Gastrocnemius medialis (tissue), 4 donors: ENCODE data around the gene ZC3H12C. TPM values are rescaled to one million over a fixed set of nuclear protein-coding genes. Genes with fewer than 3 reads are reported as not detected.
A peak's percentile ranks its signal among the peaks of the same experiment; 100 is the strongest.

Source experiments
- ATAC-seq, 2 donors: fragments of 150-250 bp; one replicate each; pipeline ENCODE4 v1.9.1; 2016
- DNase-seq, 2 donors: peaks; one replicate each; pipeline ENCODE4 v3.0.0-alpha.2; 2019
- H3K27ac ChIP-seq, 4 donors: fragments of 200-600 bp; sonication (generic); 1 replicate in 1 of 4; 2 replicates in 3 of 4; pipeline ENCODE4 v1.5.1; 2016 to 2018; ENCODE audit warnings: mild to moderate bottlenecking in 2 of 4, moderate library complexity in 1 of 4
- H3K27me3 ChIP-seq, 3 donors: fragments of 200-600 bp; sonication (generic) in 2 of 3; 1 replicate in 1 of 3; 2 replicates in 2 of 3; pipeline versions ENCODE4 v1.5.1 to v1.6.0; 2016 to 2019; ENCODE audit warnings: mild to moderate bottlenecking in 1 of 3, moderate library complexity in 1 of 3
- H3K36me3 ChIP-seq, 2 donors: fragments of 200-600 bp; sonication (generic) in 1 of 2; one replicate each; pipeline ENCODE4 v1.5.1; 2017 to 2018
- H3K4me1 ChIP-seq, 2 donors: fragments of 200-600 bp; sonication (generic) in 1 of 2; one replicate each; pipeline ENCODE4 v1.5.1; 2016 to 2017; ENCODE audit warnings: mild to moderate bottlenecking in 2 of 2
- H3K4me3 ChIP-seq, 4 donors: fragments of 200-600 bp; sonication (generic) in 3 of 4; 1 replicate in 1 of 4; 2 replicates in 3 of 4; pipeline ENCODE4 v1.5.1; 2016 to 2019; ENCODE audit warnings: mild to moderate bottlenecking in 2 of 4
- H3K9me3 ChIP-seq, 3 donors: fragments of 200-600 bp; sonication (generic) in 2 of 3; 1 replicate in 1 of 3; 2 replicates in 2 of 3; pipeline ENCODE4 v1.5.1; 2016 to 2019
- CTCF ChIP-seq, 5 experiments: fragments of 450-650 bp in 3 of 5; fragments of 200-600 bp in 2 of 5; sonication (generic) in 2 of 5; IDR thresholded peaks in 4 of 5; conservative IDR thresholded peaks in 1 of 5; 1 replicate in 4 of 5; 2 replicates in 1 of 5; pipeline ENCODE4 v1.5.1; 2016 to 2019; ENCODE audit warnings: antibody characterized with exemption in 5 of 5, mild to moderate bottlenecking in 3 of 5, moderate library complexity in 3 of 5
- POLR2A ChIP-seq, 2 donors: fragments of 450-650 bp; IDR thresholded peaks; one replicate each; pipeline ENCODE4 v1.6.1; 2017; ENCODE audit warnings: antibody characterized with exemption in 2 of 2, mild to moderate bottlenecking in 2 of 2, moderate library complexity in 2 of 2
- in situ Hi-C, 4 donors: fragments of 200-750 bp; cut with MboI; loops; one replicate each; pipeline versions ENCODE4 v1.15.0 to v1.8.0; 2017; ENCODE audit warnings: low sequenced_read_pairs in 4 of 4
- intact Hi-C: fragments of 100-400 bp; cut with DNase I; formaldehyde crosslinking; loops from one replicate; pipeline ENCODE4 v1.15.1; 2023; ENCODE audit warnings: low total_unique reads
- total RNA-seq, 4 donors: library from RNA; depleted of rRNA; stranded (reverse); fragments of >200 nt; gene quantifications; one replicate each; pipeline versions ENCODE4 v1.1.0 to v1.2.3, GENCODE V29; 2016

ZC3H12C gene
- total RNA-seq, 4 donors from 2014 or later = 20.9 to 41.1 (median 30.9) TPM

- ATAC-seq = no peak
- H3K27me3 ChIP-seq = no peaks in the 10 kb centered on the region
- H3K4me1 ChIP-seq = peaks cover 0 to 15% of the 10 kb centered on the region in 2 donors
- peaks cover 0 to 6% of the 10 kb centered on the region in 2 donors for H3K36me3 ChIP-seq
- no peaks in the 10 kb centered on the region for H3K9me3 ChIP-seq
- no peak for DNase-seq
- no peak overlapping the region for H3K4me3 ChIP-seq
- intact Hi-C loops = no loop called here
- TF ChIP-seq CTCF (IDR thresholded peaks at IDR 0.05 in 4 of 5, conservative IDR thresholded peaks at IDR 0.05 in 1 of 5) (no peak), POLR2A (IDR thresholded peaks at IDR 0.05) (no peak)
- in situ Hi-C loops = no loop called here
- no peak overlapping the region for H3K27ac ChIP-seq
Observed at GRCh38 chr11:110112457-110112856, 19.3 kb downstream of the ZC3H12C start.

GRCh38 chr11:110113505-110113904 is 20.3 kb downstream of the ZC3H12C start:
- no peaks in the 10 kb centered on the region for H3K27me3 ChIP-seq
- intact Hi-C loops = no loop called here
- no peak for TF ChIP-seq CTCF (IDR thresholded peaks at IDR 0.05 in 4 of 5, conservative IDR thresholded peaks at IDR 0.05 in 1 of 5)
- TF ChIP-seq POLR2A (IDR thresholded peaks at IDR 0.05) = no peak
- in situ Hi-C loops = no loop called here
- peaks cover 0 to 6% of the 10 kb centered on the region in 2 donors for H3K36me3 ChIP-seq
- no peak overlapping the region for H3K4me3 ChIP-seq
- ATAC-seq = no peak
- H3K9me3 ChIP-seq = no peaks in the 10 kb centered on the region
- H3K27ac ChIP-seq = no peak overlapping the region
- DNase-seq = no peak
- H3K4me1 ChIP-seq = peaks cover 0 to 15% of the 10 kb centered on the region in 2 donors

DNA sequence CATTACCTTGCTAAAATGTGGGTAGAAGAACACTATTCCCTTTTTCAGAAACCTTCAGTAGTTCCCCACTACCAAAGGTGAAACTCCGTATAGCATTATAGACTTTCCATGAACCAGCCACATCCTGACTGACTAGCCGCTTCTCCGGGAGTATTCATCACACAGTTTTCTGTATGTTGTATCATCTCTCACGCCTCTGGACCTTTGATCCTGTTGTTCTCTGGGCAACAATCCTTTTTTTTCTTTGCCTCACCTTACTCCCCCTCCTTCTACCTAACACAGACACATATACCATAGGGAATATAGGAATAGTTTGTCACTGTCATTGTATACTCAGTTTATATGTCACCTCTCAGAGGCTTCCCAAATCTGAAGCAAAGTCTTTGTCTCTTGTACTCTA is 20.8 kb downstream of the ZC3H12C start:
- H3K4me3 ChIP-seq = no peak overlapping the region
- H3K27me3 ChIP-seq = no peaks in the 10 kb centered on the region
- DNase-seq (no peak), ATAC-seq (no peak)
- H3K4me1 ChIP-seq = peaks cover 0 to 15% of the 10 kb centered on the region in 2 donors
- in situ Hi-C loops = no loop called here
- TF ChIP-seq CTCF (IDR thresholded peaks at IDR 0.05 in 4 of 5, conservative IDR thresholded peaks at IDR 0.05 in 1 of 5) = no peak
- TF ChIP-seq POLR2A (IDR thresholded peaks at IDR 0.05) = no peak
- no peaks in the 10 kb centered on the region for H3K9me3 ChIP-seq
- H3K36me3 ChIP-seq = peaks cover 0 to 6% of the 10 kb centered on the region in 2 donors
- no peak overlapping the region for H3K27ac ChIP-seq
- intact Hi-C loops = no loop called here

- in situ Hi-C loops = no loop called here
- TF ChIP-seq POLR2A (IDR thresholded peaks at IDR 0.05) (no peak), CTCF (IDR thresholded peaks at IDR 0.05 in 4 of 5, conservative IDR thresholded peaks at IDR 0.05 in 1 of 5) (no peak)
- Histone ChIP-seq H3K4me3 (no peak overlapping the region), H3K27me3 (no peaks in the 10 kb centered on the region), H3K4me1 (peaks cover 14 to 15% of the 10 kb centered on the region in 2 donors), H3K36me3 (peaks cover 0 to 6% of the 10 kb centered on the region in 2 donors), H3K9me3 (no peaks in the 10 kb centered on the region), H3K27ac (no peak overlapping the region)
- intact Hi-C loops = no loop called here
- no peak for ATAC-seq
- no peak for DNase-seq
Observed at GRCh38 chr11:110119317-110119716, 26.1 kb downstream of the ZC3H12C start.

GRCh38 chr11:110121204-110121603 is 28.0 kb downstream of the ZC3H12C start:
- no peaks in the 10 kb centered on the region for H3K36me3 ChIP-seq
- in situ Hi-C loops (no loop called here), intact Hi-C loops (no loop called here)
- H3K27me3 ChIP-seq = no peaks in the 10 kb centered on the region
- DNase-seq = no peak
- TF ChIP-seq CTCF (IDR thresholded peaks at IDR 0.05 in 4 of 5, conservative IDR thresholded peaks at IDR 0.05 in 1 of 5) (no peak), POLR2A (IDR thresholded peaks at IDR 0.05) (no peak)
- peak overlapping the region in 1 of 4 donors; percentile 20 for H3K4me3 ChIP-seq
- ATAC-seq = peak in 1 of 2 donors; percentile 66
- peak overlapping the region in 1 of 4 donors; percentile 30 for H3K27ac ChIP-seq
- H3K4me1 ChIP-seq = peaks cover 14 to 15% of the 10 kb centered on the region in 2 donors
- H3K9me3 ChIP-seq = no peaks in the 10 kb centered on the region
